Gastroesophageal sphincter (tissue), 2 donors: ENCODE data around the gene PHF21B.

Experiments used
- EP300 ChIP-seq: sonication (generic); formaldehyde crosslinking; IDR thresholded peaks from one replicate; pipeline ENCODE4 v1.6.1; 2017; ENCODE audit warnings: antibody characterized with exemption, mild to moderate bottlenecking
- POLR2A ChIP-seq, 2 donors: fragments of 450-650 bp; IDR thresholded peaks; one replicate each; pipeline ENCODE4 v1.6.1; 2017; ENCODE audit warnings: antibody characterized with exemption in 2 of 2, mild to moderate bottlenecking in 2 of 2, moderate library complexity in 1 of 2

DNA sequence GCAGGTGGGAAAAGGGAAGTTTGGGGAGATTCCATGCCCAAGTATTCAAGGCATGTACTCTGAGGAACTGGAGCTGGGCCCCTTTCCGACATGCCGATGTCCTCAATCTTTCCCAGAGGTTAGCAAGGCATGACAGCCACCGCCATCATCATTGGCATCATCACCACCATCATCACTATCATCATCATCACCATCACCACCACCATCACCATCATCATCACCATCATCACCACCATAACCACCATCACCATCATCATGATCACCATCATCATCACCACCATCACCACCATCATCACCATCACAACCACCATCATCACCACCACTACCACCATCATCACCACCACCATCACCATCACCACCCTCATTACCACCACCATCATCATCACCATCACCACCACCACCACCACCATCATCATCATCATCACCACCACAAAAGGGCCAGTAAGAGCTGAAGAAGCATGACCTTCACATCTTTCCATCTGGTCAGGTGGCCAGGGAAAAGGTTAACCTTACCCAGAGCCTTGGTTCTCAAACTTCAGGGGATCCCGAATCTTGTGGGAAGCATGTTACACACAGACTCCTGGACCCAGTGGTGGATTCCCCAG is 25.8 kb downstream of the PHF21B start:
- no peak for TF ChIP-seq EP300
- TF ChIP-seq POLR2A (IDR thresholded peaks at IDR 0.05): no peak
